ENCODE data around the gene IMMP2L.
"Not testable (repeated sequence)": the region's sequence is repeated elsewhere in the genome, so short reads cannot be mapped to it uniquely, and the experiment has no call there.

IMMP2L gene

GRCh38 chr7:111561904-111562732 lies at the start of gene IMMP2L:
Gene IMMP2L (minus strand): TSS chr7:111562492.
- DNase-seq, result peak; percentile 80

GRCh38 chr7:111609483-111610254 lies 47.4 kb upstream of the IMMP2L start:
- DNase-seq, result not testable (repeated sequence)

DNA sequence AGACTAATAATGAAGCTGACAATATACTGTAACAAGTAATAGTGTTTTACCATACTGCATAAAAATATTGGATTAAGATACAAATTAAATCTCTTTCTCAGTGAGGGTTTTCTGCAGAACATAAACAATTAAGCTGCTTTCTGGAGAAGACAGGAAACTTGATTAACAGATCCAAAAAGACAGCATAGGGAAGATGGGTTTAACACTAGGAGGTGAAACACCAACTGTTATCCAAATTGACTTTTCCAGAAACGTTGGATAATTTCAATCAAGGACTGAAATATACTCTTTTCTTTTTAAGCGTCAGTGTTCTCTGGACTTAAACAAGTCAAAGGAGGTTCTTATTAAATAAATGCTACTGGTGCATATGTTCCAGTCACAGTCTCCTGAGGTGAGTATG lies 45.3 kb upstream of the IMMP2L start:
- no peak for DNase-seq

- no peak for DNase-seq
These were observed 43.0 kb upstream of the IMMP2L start for GRCh38 chr7:111605246-111605645.

DNA sequence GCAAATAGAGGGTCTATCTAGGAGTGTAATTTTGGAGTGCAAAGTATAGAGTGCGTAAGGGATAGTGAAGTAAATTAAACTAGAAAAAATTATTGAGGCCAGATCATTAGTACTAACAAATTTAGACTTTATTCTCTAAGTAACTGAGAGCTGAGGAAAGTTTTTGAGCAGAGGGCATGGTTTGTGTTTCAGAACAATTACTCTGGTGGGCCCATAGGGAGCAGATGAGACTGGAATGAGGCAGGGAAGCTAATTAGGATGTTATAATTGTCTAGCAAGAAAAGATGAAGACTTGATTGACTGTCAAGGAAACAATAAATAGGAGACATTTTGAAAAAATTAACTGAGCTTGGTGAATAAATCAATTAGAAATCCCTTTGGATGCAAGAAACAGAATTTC lies 37.8 kb upstream of the IMMP2L start:
- no peak for DNase-seq

- DNase-seq, result no peak
These were observed 33.5 kb upstream of the IMMP2L start for GRCh38 chr7:111595780-111596179.

DNA sequence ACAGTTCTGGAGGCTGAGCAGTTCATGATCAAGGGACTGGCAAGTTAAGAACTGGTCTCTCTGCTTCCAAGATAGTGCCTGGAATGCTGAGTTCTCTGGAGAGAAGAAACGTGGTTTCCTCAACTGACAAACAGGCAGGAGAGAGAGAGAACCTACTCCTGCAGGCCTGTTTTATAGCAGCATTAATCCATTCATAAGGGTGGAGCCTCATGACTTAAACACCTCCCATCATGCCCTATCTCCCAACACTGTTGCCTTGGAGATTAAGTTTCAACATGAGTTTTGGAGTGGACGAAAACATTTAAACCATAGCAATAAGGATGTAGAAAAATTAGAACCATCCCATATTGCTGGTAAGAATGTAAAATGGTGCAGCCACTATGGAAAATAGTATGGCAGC lies 32.3 kb upstream of the IMMP2L start:
- no peak for DNase-seq

- DNase-seq, result no peak
These were observed 31.1 kb upstream of the IMMP2L start for GRCh38 chr7:111593343-111593742.

- no peak for DNase-seq
These were observed 25.8 kb upstream of the IMMP2L start for GRCh38 chr7:111588065-111588433.

DNA sequence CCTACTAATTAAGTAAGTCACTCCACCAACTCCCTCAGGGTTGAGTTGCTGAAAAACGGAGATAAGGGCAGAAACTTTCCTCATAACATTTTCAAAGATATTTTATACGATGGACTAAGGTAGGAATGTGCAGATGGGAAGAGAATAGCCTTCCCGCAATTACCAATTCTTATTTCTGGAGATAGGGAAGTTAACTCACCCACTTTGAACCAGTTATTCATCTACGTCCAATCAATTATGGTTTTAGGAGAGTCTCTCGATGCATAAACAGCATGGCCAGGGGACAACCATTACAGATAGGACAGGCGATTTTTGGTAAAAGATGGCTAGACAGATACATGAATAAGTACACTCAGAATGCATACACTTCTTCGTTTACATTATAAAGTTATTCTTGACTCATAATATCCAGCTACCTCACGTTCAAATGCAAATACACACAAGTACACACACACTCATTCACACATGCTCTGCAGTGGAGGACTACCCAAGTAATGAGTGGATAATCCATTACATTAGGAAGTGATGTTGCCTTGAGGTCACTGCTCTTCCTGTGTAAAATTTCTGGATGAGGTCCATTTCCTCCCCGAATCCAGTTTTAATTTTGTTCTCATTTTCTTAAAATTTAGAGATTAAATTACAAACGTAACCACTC lies 25.2 kb upstream of the IMMP2L start:
- no peak for DNase-seq

GRCh38 chr7:111586711-111587409 lies 24.6 kb upstream of the IMMP2L start:
- DNase-seq, result no peak

- not testable (repeated sequence) for DNase-seq
These were observed 19.6 kb upstream of the IMMP2L start for GRCh38 chr7:111581784-111582488.

- not testable (repeated sequence) for DNase-seq
These were observed 18.9 kb upstream of the IMMP2L start for GRCh38 chr7:111581207-111581606.

DNA sequence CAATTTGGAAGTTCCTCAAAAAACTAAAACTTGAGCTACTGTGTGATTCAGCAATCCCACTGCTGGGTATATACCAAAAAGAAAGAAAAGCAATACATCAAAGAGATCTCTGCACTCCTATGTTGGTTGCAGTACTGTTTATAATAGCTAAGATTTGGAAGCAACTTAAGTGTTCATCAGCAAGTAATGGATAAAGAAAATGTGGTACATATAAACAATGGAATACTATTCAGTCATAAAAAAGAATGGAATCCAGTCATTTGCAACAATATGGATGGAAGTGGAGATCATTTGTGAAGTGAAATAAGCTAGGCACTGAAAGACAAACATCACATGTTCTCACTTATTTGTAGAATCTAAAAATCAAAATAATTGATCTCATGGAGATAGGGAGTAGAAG lies 16.5 kb upstream of the IMMP2L start:
- no peak for DNase-seq

DNA sequence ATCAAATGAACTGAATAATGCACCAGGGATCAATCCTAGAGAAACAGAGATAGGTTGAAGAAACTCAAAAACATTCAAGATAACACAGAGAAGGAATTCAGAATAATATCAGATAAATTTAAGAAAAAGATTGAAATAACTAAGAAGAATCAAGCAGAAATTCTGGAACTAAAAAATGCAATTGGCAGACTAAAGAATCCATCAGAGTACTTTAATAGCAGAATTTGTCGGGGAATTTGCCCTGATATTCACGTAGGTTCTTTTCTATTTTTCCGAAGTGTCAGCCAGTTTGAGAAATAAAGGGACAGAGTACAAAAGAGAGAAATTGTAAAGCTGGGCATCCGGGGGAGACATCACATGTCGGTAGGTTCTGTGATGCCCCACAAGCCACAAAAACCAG lies 9.4 kb upstream of the IMMP2L start:
- no peak for DNase-seq

DNA sequence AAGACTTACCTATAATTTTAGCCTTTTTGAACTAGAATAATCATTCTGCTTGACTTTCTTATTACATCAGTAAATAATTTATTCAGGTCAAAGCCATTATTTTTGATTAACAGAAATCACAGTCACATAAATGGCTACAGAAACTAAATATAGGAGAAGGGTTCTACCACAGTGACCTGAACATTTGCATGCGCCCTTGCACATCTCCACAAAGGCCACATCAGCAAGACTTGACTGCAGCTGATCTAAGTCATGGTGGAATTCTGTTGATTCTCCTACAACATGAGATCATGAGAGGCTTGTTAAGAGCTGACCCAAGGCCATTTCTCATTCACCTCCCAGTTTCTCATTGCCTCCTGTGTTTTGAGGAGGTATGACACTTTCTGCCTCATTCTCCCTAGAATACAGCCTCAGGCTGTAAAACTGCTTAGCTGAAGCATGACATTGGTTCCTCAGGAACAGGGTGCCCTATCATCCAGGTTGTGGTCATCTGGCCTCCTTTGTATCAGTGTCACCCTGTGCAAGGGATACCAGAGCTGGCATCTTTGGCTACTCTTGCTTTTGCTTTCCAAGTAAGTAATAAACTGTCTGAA lies 6.7 kb upstream of the IMMP2L start:
- DNase-seq, result no peak

DNA sequence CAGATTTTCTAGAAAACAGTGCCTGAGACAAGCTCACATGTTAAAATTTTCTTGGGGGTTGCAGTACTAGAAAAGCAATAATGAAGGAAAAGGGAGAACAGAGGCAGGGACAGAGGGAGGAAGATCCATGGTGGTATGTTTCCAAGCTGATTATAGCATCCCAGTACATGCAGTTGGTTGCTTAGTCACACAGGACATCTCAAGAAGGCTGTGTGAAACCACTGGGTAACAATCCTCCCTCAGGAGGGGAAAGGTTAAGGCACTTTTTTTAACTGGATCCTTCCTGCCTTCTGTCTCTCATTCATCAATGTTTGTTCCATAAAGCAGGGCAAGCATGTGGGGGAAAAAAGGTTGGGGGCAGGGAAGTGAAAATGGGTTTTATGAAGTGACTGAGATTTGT lies 6.1 kb upstream of the IMMP2L start:
- DNase-seq, result no peak

- no peak for DNase-seq
These were observed 1.8 kb upstream of the IMMP2L start for GRCh38 chr7:111564078-111564477.

- DNase-seq, result peak; percentile 57
These were observed 713 bp downstream of the IMMP2L start for GRCh38 chr7:111561654-111561903.

- no peak for DNase-seq
These were observed 1.3 kb downstream of the IMMP2L start for GRCh38 chr7:111560773-111561653.

- no peak for DNase-seq
These were observed 3.3 kb downstream of the IMMP2L start for GRCh38 chr7:111558991-111559390.
